Measurements from ENCODE around the gene PCDHGC5. TPM values are rescaled to one million over a fixed set of nuclear protein-coding genes. Genes with fewer than 3 reads are reported as not detected.

The PCDHGC5 gene
- total and polyA plus RNA-seq, 9 of the 15 experiments (the other 6 are each of a cell fraction or from before 2014, with no cell fraction given) = not detected

GRCh38 chr5:141518618-141519015 lies 29.7 kb downstream of the PCDHGC5 start:
- no peak overlapping the region for H3K4me3 ChIP-seq
- H3K79me2 ChIP-seq (ENCODE audit: control insufficient read depth, insufficient read depth, low read length) = no peaks in the 10 kb centered on the region
- ATAC-seq (no peak), FAIRE-seq (no peak), DNase-seq (ENCODE audit: extremely low read depth in 1 of 4, low spot score in 3 of 4) (no peak)
- 100% methylated on average over 1 of the region's 1 CpG for WGBS (ENCODE audit: insufficient coverage, low coverage, missing lambda C conversion rate)
- peaks cover 98% of the 10 kb centered on the region for H3K36me3 ChIP-seq (ENCODE audit: control insufficient read depth, insufficient read depth, low read length)
- no peaks in the 10 kb centered on the region for H3K9me3 ChIP-seq (replicated peaks; ENCODE audit: control insufficient read depth, insufficient read depth, low read depth, low read length)
- H3K9me1 ChIP-seq (ENCODE audit: control insufficient read depth, insufficient read depth, low read length) = peaks cover under 1% of the 10 kb centered on the region
- no peak overlapping the region for H3K4me2 ChIP-seq (ENCODE audit: insufficient read depth, low read length)
- H3K9ac ChIP-seq (ENCODE audit: insufficient read depth in 1 of 2, low read depth in 2 of 2, low read length in 2 of 2) = no peak overlapping the region
- H3K4me1 ChIP-seq (replicated peaks in 1 of 2; ENCODE audit: control insufficient read depth in 2 of 2, insufficient read depth in 2 of 2, low read length in 2 of 2) = peaks cover 4 to 7% of the 10 kb centered on the region in 2 experiments; a peak in 3 of 5 replicates
- ChIA-PET CTCF (ENCODE audit: low intra/inter-chr PET ratio) (no interaction called here), POLR2A (interaction anchor here (0.7 to 1.1 kb wide), 2 partner anchors 13 to 163 kb away, joined by 3 to 5 read pairs; partner anchors contain the start of gene PCDHGA4)
- no peak overlapping the region for H2AFZ ChIP-seq (ENCODE audit: low read depth, low read length)
- no peaks in the 10 kb centered on the region for H4K20me1 ChIP-seq (replicated peaks; ENCODE audit: control insufficient read depth, insufficient read depth, low read length)
- in situ Hi-C loops (cut with MboI) (no loop called here), intact Hi-C loops (cut with micrococcal nuclease) (loop anchor here (10.0 kb wide), 1 partner anchor 284 kb away; no protein-coding TSS in a partner anchor)
- no peaks in the 10 kb centered on the region for H3K27me3 ChIP-seq (ENCODE audit: control insufficient read depth in 2 of 2, insufficient read depth in 2 of 2, low read length in 2 of 2)
- TF ChIP-seq, protein P1, sequence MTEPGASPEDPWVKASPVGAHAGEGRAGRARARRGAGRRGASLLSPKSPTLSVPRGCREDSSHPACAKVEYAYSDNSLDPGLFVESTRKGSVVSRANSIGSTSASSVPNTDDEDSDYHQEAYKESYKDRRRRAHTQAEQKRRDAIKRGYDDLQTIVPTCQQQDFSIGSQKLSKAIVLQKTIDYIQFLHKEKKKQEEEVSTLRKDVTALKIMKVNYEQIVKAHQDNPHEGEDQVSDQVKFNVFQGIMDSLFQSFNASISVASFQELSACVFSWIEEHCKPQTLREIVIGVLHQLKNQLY (CRISPR knock-in tag; conservative IDR thresholded peaks at IDR 0.05) = no peak
- TF ChIP-seq CREBBP (IDR thresholded peaks at IDR 0.05; ENCODE audit: low read depth, low read length) = no peak
- BruUV-seq (replicated peaks) = no TSS peak
- no peak overlapping the region for H3K27ac ChIP-seq (ENCODE audit: extremely low read depth, low read depth, low read length)

All from K562 (cell line).